ENCODE data around the gene ARID1B.

The ARID1B gene

GRCh38 chr6:157161912-157162311 is 384.7 kb downstream of the ARID1B start:
- H3K4me3 ChIP-seq (ENCODE audit: low read depth, low read length), result no peak overlapping the region
- no peak overlapping the region for H3K9ac ChIP-seq
- H3K4me2 ChIP-seq (ENCODE audit: low read length), result no peak overlapping the region
- no peak overlapping the region for H2AFZ ChIP-seq
- H3K4me1 ChIP-seq, result peaks cover 6% of the 10 kb centered on the region
- H3K36me3 ChIP-seq (ENCODE audit: control insufficient read depth, insufficient read depth, low read length), result no peaks in the 10 kb centered on the region
- H3K27ac ChIP-seq, result no peak overlapping the region
- no peaks in the 10 kb centered on the region for H3K9me3 ChIP-seq (ENCODE audit: control insufficient read depth, low read length)
- no peaks in the 10 kb centered on the region for H3K27me3 ChIP-seq (ENCODE audit: control insufficient read depth, insufficient read depth, low read length)
- H3K79me2 ChIP-seq, result peaks cover 3% of the 10 kb centered on the region
- TF ChIP-seq CTCF (IDR thresholded peaks at IDR 0.05), result no peak

- Histone ChIP-seq H3K9ac (no peak overlapping the region), H3K4me2 (ENCODE audit: low read length) (no peak overlapping the region), H3K36me3 (ENCODE audit: control insufficient read depth, insufficient read depth, low read length) (no peaks in the 10 kb centered on the region), H3K4me3 (ENCODE audit: low read depth, low read length) (no peak overlapping the region), H3K79me2 (peaks cover 3% of the 10 kb centered on the region), H3K9me3 (ENCODE audit: control insufficient read depth, low read length) (no peaks in the 10 kb centered on the region), H2AFZ (no peak overlapping the region), H3K27me3 (ENCODE audit: control insufficient read depth, insufficient read depth, low read length) (no peaks in the 10 kb centered on the region), H3K27ac (no peak overlapping the region), H3K4me1 (peaks cover 6% of the 10 kb centered on the region)
- no peak for TF ChIP-seq CTCF (IDR thresholded peaks at IDR 0.05)
Observed at GRCh38 chr6:157162766-157163433, 385.7 kb downstream of the ARID1B start.

- peaks cover 3% of the 10 kb centered on the region for H3K79me2 ChIP-seq
- peaks cover 6% of the 10 kb centered on the region for H3K4me1 ChIP-seq
- no peak overlapping the region for H3K27ac ChIP-seq
- no peaks in the 10 kb centered on the region for H3K27me3 ChIP-seq (ENCODE audit: control insufficient read depth, insufficient read depth, low read length)
- no peak overlapping the region for H3K4me3 ChIP-seq (ENCODE audit: low read depth, low read length)
- no peak for TF ChIP-seq CTCF (IDR thresholded peaks at IDR 0.05)
- no peak overlapping the region for H3K9ac ChIP-seq
- H2AFZ ChIP-seq, result no peak overlapping the region
- no peaks in the 10 kb centered on the region for H3K9me3 ChIP-seq (ENCODE audit: control insufficient read depth, low read length)
- H3K4me2 ChIP-seq (ENCODE audit: low read length), result no peak overlapping the region
- H3K36me3 ChIP-seq (ENCODE audit: control insufficient read depth, insufficient read depth, low read length), result no peaks in the 10 kb centered on the region
Observed at GRCh38 chr6:157163434-157164159, 386.4 kb downstream of the ARID1B start.

- peaks cover 3% of the 10 kb centered on the region for H3K79me2 ChIP-seq
- H3K9ac ChIP-seq, result no peak overlapping the region
- no peak overlapping the region for H2AFZ ChIP-seq
- H3K27ac ChIP-seq, result no peak overlapping the region
- H3K4me1 ChIP-seq, result peaks cover 6% of the 10 kb centered on the region
- H3K36me3 ChIP-seq (ENCODE audit: control insufficient read depth, insufficient read depth, low read length), result no peaks in the 10 kb centered on the region
- no peaks in the 10 kb centered on the region for H3K9me3 ChIP-seq (ENCODE audit: control insufficient read depth, low read length)
- no peak overlapping the region for H3K4me2 ChIP-seq (ENCODE audit: low read length)
- no peak for TF ChIP-seq CTCF (IDR thresholded peaks at IDR 0.05)
- no peak overlapping the region for H3K4me3 ChIP-seq (ENCODE audit: low read depth, low read length)
- no peaks in the 10 kb centered on the region for H3K27me3 ChIP-seq (ENCODE audit: control insufficient read depth, insufficient read depth, low read length)
Observed at GRCh38 chr6:157164972-157165371, 387.8 kb downstream of the ARID1B start.
